Endodermal cell (in vitro differentiated cells): ENCODE results near the gene CAMTA1. TPM values are rescaled to one million over a fixed set of nuclear protein-coding genes. Genes with fewer than 3 reads are reported as not detected.
A peak's percentile ranks its signal among the peaks of the same experiment; 100 is the strongest.

Experiments used
- DNase-seq: peaks from one replicate; pipeline ENCODE4 v3.0.0-alpha.2; 2017
- H3K27ac ChIP-seq: 2 replicates; pipeline ENCODE4 v1.5.1; 2013; ENCODE audit warnings: mild to moderate bottlenecking, low read depth, low read length, moderate library complexity
- H3K27me3 ChIP-seq: 2 replicates; pipeline ENCODE4 v1.6.1; 2013; ENCODE audit warnings: mild to moderate bottlenecking, low read length, moderate library complexity; ENCODE audit not compliant: insufficient read depth, control insufficient read depth, poor library complexity, severe bottlenecking
- H3K36me3 ChIP-seq: 2 replicates; pipeline ENCODE4 v1.7.0; 2013; ENCODE audit warnings: mild to moderate bottlenecking, low read length, moderate library complexity; ENCODE audit not compliant: control insufficient read depth, insufficient read depth
- H3K4me1 ChIP-seq: one replicate; pipeline ENCODE4 v1.7.0; 2013; ENCODE audit warnings: low read length; ENCODE audit not compliant: control insufficient read depth, insufficient read depth
- H3K4me3 ChIP-seq: 2 replicates; pipeline ENCODE4 v1.5.1; 2013; ENCODE audit warnings: mild to moderate bottlenecking, low read length, moderate library complexity
- H3K9ac ChIP-seq: 2 replicates; pipeline ENCODE4 v1.6.1; 2013; ENCODE audit warnings: mild to moderate bottlenecking, low read length, moderate library complexity; ENCODE audit not compliant: poor library complexity, severe bottlenecking; ENCODE audit errors: extremely low read depth
- H3K9me3 ChIP-seq: 2 replicates; pipeline ENCODE4 v1.6.1; 2013; ENCODE audit warnings: mild to moderate bottlenecking, low read length, moderate library complexity; ENCODE audit not compliant: control insufficient read depth
- H3K27ac Mint-ChIP-seq: 2 replicates; pipeline ENCODE4 v1.8.0; 2020; ENCODE audit warnings: mixed read lengths
- H3K27me3 Mint-ChIP-seq: 2 replicates; pipeline ENCODE4 v1.8.0; 2021; ENCODE audit warnings: mild to moderate bottlenecking, mixed read lengths; ENCODE audit not compliant: insufficient read depth
- H3K36me3 Mint-ChIP-seq: 2 replicates; pipeline ENCODE4 v1.8.0; 2020; ENCODE audit warnings: low read depth, mixed read lengths
- H3K4me1 Mint-ChIP-seq: 2 replicates; pipeline ENCODE4 v1.8.0; 2020; ENCODE audit warnings: mixed read lengths
- H3K4me3 Mint-ChIP-seq: 2 replicates; pipeline ENCODE4 v1.8.0; 2020; ENCODE audit warnings: mild to moderate bottlenecking, moderate library complexity, mixed read lengths
- H3K9me3 Mint-ChIP-seq: 2 replicates; pipeline ENCODE4 v1.8.0; 2020; ENCODE audit warnings: mild to moderate bottlenecking, mixed read lengths
- WGBS, 2 experiments: methylation state at CpG; one replicate each; pipeline versions ENCODE4 v1.1.5 to v1.1.7; 2013; ENCODE audit warnings: missing lambda C conversion rate in 2 of 2, mixed read lengths in 1 of 2; ENCODE audit not compliant: insufficient coverage in 1 of 2, insufficient read length in 1 of 2; 5-methylcytosine and 5-hydroxymethylcytosine counted together
- total RNA-seq, 2 donors: library from RNA; stranded (reverse); fragmentation: NEBNext Ultra II Directional in 1 of 2; extraction: Animal tissue kit (Norgen Biotek cat#: 25700) in 1 of 2; gene quantifications; 2 replicates in 1 of 2; 3 replicates in 1 of 2; pipeline ENCODE4 v1.2.1, GENCODE V29; 2021
- TF ChIP-seq, protein P1 (sequence below): fragments of 200-600 bp; sonication (generic); conservative IDR thresholded peaks from 2 replicates; pipeline ENCODE4 v1.5.0; 2021; ENCODE audit warnings: antibody characterized with exemption, mild to moderate bottlenecking

CAMTA1 gene
- total RNA-seq, 2 donors from 2014 or later: 123 to 137 TPM

- Histone ChIP-seq H3K27me3 (no peaks in the 10 kb centered on the region), H3K27ac (no peak overlapping the region), H3K9me3 (no peaks in the 10 kb centered on the region), H3K4me1 (no peaks in the 10 kb centered on the region), H3K9ac (no peak overlapping the region), H3K36me3 (no peaks in the 10 kb centered on the region), H3K4me3 (no peak overlapping the region)
- WGBS, 2 experiments: 77 to 90% methylated on average over 8 to 12 of the region's 12 CpGs
- H3K4me3 Mint-ChIP-seq: no peak overlapping the region
- H3K4me1 Mint-ChIP-seq: no peaks in the 10 kb centered on the region
- H3K9me3 Mint-ChIP-seq: no peaks in the 10 kb centered on the region
- TF ChIP-seq, protein P1, sequence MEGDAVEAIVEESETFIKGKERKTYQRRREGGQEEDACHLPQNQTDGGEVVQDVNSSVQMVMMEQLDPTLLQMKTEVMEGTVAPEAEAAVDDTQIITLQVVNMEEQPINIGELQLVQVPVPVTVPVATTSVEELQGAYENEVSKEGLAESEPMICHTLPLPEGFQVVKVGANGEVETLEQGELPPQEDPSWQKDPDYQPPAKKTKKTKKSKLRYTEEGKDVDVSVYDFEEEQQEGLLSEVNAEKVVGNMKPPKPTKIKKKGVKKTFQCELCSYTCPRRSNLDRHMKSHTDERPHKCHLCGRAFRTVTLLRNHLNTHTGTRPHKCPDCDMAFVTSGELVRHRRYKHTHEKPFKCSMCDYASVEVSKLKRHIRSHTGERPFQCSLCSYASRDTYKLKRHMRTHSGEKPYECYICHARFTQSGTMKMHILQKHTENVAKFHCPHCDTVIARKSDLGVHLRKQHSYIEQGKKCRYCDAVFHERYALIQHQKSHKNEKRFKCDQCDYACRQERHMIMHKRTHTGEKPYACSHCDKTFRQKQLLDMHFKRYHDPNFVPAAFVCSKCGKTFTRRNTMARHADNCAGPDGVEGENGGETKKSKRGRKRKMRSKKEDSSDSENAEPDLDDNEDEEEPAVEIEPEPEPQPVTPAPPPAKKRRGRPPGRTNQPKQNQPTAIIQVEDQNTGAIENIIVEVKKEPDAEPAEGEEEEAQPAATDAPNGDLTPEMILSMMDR: peak; percentile 25
- H3K27me3 Mint-ChIP-seq: no peaks in the 10 kb centered on the region
- H3K27ac Mint-ChIP-seq: no peak overlapping the region
- H3K36me3 Mint-ChIP-seq: no peaks in the 10 kb centered on the region
- no peak for DNase-seq
Measured at GRCh38 chr1:7652515-7653098, 867.4 kb downstream of the CAMTA1 start.

DNA sequence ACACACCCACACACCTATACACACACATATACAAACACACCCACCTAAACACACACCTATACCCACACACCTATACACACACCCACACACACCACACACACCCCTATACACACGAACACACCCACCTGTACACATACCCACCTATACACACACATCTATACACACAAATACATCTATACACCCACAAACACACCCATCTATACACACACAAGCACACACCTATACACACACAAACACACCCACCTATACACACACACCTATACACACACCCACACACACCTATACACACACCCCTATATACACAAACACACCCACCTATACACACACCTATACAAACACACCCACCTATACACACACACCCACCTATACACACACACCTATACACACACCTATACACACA is 869.5 kb downstream of the CAMTA1 start:
- 86 to 100% methylated on average over 1 of the region's 1 CpG for WGBS, 2 experiments
- Histone ChIP-seq H3K36me3 (no peaks in the 10 kb centered on the region), H3K4me3 (no peak overlapping the region), H3K9me3 (no peaks in the 10 kb centered on the region), H3K27ac (no peak overlapping the region), H3K9ac (no peak overlapping the region), H3K27me3 (no peaks in the 10 kb centered on the region), H3K4me1 (no peaks in the 10 kb centered on the region)
- Mint-ChIP-seq H3K27me3 (no peaks in the 10 kb centered on the region), H3K27ac (no peak overlapping the region), H3K36me3 (no peaks in the 10 kb centered on the region), H3K4me1 (no peaks in the 10 kb centered on the region), H3K4me3 (no peak overlapping the region), H3K9me3 (no peaks in the 10 kb centered on the region)
- TF ChIP-seq, protein P1: no peak
- DNase-seq: no peak

DNA sequence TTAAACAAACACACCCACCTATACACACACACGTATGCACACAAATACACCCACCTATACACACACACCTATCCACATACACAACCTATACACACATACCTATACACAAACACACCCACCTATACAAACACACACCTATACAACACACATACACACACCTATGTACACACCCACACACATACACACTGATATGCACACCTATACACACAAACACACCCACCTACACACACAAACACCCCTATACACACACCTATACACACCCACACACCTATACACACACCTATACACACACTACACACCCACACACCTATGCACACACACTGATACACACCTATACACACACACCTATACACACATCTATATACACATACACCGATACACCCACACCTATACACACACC is 870.1 kb downstream of the CAMTA1 start:
- Mint-ChIP-seq H3K4me3 (no peak overlapping the region), H3K9me3 (no peaks in the 10 kb centered on the region), H3K27me3 (no peaks in the 10 kb centered on the region), H3K4me1 (no peaks in the 10 kb centered on the region), H3K36me3 (no peaks in the 10 kb centered on the region), H3K27ac (no peak overlapping the region)
- H3K36me3 ChIP-seq: no peaks in the 10 kb centered on the region
- no peak overlapping the region for H3K9ac ChIP-seq
- 83 to 96% methylated on average over 1 to 2 of the region's 2 CpGs for WGBS, 2 experiments
- TF ChIP-seq, protein P1: no peak
- no peak overlapping the region for H3K27ac ChIP-seq
- no peak for DNase-seq
- H3K4me3 ChIP-seq: no peak overlapping the region
- no peaks in the 10 kb centered on the region for H3K9me3 ChIP-seq
- H3K4me1 ChIP-seq: no peaks in the 10 kb centered on the region
- H3K27me3 ChIP-seq: no peaks in the 10 kb centered on the region
